DND-41 (cell line): ENCODE results near the gene MSX2.

Experiments
- ATAC-seq: fragments of 200-7000 bp; cut with Tn5 transposase; 3 replicates; pipeline ENCODE4 v1.9.1; 2021; ENCODE audit warnings: low read depth; ENCODE audit not compliant: insufficient read depth
- DNase-seq: peaks from one replicate; pipeline ENCODE4 v3.0.0-alpha.2; 2020
- H2AFZ ChIP-seq: 2 replicates; pipeline ENCODE4 v1.6.0; 2012; ENCODE audit warnings: low read depth, low read length
- H3K27ac ChIP-seq: 2 replicates; pipeline ENCODE4 v1.5.1; 2012; ENCODE audit warnings: low read length, inconsistent platforms
- H3K27me3 ChIP-seq: fragments of 200-600 bp; sonication (generic); 2 replicates; pipeline ENCODE4 v1.6.0; 2012; ENCODE audit warnings: low read length, mild to moderate bottlenecking, inconsistent platforms; ENCODE audit not compliant: insufficient read depth, poor library complexity
- H3K36me3 ChIP-seq: 2 replicates; pipeline ENCODE4 v1.5.1; 2012; ENCODE audit warnings: low read length, inconsistent platforms; ENCODE audit not compliant: insufficient read depth
- H3K4me1 ChIP-seq: 2 replicates; pipeline ENCODE4 v1.5.1; 2012; ENCODE audit warnings: mild to moderate bottlenecking, low read length; ENCODE audit not compliant: insufficient read depth
- H3K4me2 ChIP-seq: 2 replicates; pipeline ENCODE4 v1.6.0; 2012; ENCODE audit warnings: mild to moderate bottlenecking, moderate library complexity, low read length, inconsistent platforms; ENCODE audit not compliant: insufficient read depth
- H3K4me3 ChIP-seq, 2 experiments: fragments of 200-600 bp in 1 of 2; shearing (Covaris generic) in 1 of 2; 2 replicates each; pipeline ENCODE4 v1.5.1; 2012 to 2016; ENCODE audit warnings: inconsistent platforms in 2 of 2, low read length in 2 of 2, mild to moderate bottlenecking in 2 of 2, low read depth in 1 of 2, moderate library complexity in 1 of 2
- H3K79me2 ChIP-seq: 2 replicates; pipeline ENCODE4 v1.6.0; 2012; ENCODE audit warnings: low read length, inconsistent platforms; ENCODE audit not compliant: insufficient read depth
- H3K9ac ChIP-seq: 2 replicates; pipeline ENCODE4 v1.6.0; 2012; ENCODE audit warnings: low read depth, mild to moderate bottlenecking, inconsistent platforms, low read length, moderate library complexity
- H3K9me3 ChIP-seq: 2 replicates; pipeline ENCODE4 v1.5.1; 2012; ENCODE audit warnings: low read length, moderate library complexity, mild to moderate bottlenecking, inconsistent platforms; ENCODE audit not compliant: insufficient read depth, severe bottlenecking
- H4K20me1 ChIP-seq: 2 replicates; pipeline ENCODE4 v1.6.0; 2012; ENCODE audit warnings: low read length; ENCODE audit not compliant: insufficient read depth
- EZH2 ChIP-seq: IDR thresholded peaks from 3 replicates; pipeline ENCODE4 v1.6.1; 2012; ENCODE audit warnings: borderline replicate concordance, low read depth, mild to moderate bottlenecking, moderate library complexity, low read length, inconsistent platforms; ENCODE audit not compliant: severe bottlenecking
- TF ChIP-seq, protein P1 (sequence below): IDR thresholded peaks from 2 replicates; pipeline ENCODE4 v1.5.1; 2012; ENCODE audit warnings: borderline replicate concordance, low read length, moderate library complexity, mild to moderate bottlenecking; ENCODE audit not compliant: poor library complexity, severe bottlenecking; ENCODE audit errors: extremely low read depth

MSX2 gene

DNA sequence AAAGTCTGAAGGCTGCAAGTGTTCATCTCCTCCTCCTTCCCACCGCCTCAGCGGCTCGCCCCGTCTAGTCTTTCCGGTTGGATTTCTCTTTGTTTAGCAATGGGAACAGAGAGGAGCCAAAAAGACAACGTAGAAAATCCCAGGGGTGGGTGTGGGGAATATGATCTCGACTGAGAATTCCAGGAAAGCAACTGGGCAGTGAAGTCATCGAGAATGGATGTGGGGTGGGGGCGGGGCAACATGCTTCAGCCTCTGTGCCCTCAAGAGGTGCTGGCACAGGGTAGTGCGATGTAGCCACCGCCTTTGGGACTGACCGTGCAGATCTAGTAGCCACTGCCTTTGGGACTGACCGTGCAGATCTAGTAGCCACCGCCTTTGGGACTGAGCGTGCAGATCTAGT is 12.9 kb downstream of the MSX2 start:
- H3K9me3 ChIP-seq = no peaks in the 10 kb centered on the region
- H3K4me3 ChIP-seq = no peak overlapping the region
- H2AFZ ChIP-seq = no peak overlapping the region
- DNase-seq (no peak), ATAC-seq (no peak)
- no peaks in the 10 kb centered on the region for H3K36me3 ChIP-seq
- H3K9ac ChIP-seq = no peak overlapping the region
- TF ChIP-seq, protein P1, sequence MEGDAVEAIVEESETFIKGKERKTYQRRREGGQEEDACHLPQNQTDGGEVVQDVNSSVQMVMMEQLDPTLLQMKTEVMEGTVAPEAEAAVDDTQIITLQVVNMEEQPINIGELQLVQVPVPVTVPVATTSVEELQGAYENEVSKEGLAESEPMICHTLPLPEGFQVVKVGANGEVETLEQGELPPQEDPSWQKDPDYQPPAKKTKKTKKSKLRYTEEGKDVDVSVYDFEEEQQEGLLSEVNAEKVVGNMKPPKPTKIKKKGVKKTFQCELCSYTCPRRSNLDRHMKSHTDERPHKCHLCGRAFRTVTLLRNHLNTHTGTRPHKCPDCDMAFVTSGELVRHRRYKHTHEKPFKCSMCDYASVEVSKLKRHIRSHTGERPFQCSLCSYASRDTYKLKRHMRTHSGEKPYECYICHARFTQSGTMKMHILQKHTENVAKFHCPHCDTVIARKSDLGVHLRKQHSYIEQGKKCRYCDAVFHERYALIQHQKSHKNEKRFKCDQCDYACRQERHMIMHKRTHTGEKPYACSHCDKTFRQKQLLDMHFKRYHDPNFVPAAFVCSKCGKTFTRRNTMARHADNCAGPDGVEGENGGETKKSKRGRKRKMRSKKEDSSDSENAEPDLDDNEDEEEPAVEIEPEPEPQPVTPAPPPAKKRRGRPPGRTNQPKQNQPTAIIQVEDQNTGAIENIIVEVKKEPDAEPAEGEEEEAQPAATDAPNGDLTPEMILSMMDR = no peak
- TF ChIP-seq EZH2 = no peak
- H4K20me1 ChIP-seq = no peaks in the 10 kb centered on the region
- H3K27ac ChIP-seq = no peak overlapping the region
- H3K4me2 ChIP-seq = no peak overlapping the region
- no peaks in the 10 kb centered on the region for H3K27me3 ChIP-seq
- H3K79me2 ChIP-seq = no peaks in the 10 kb centered on the region
- H3K4me1 ChIP-seq = no peaks in the 10 kb centered on the region

DNA sequence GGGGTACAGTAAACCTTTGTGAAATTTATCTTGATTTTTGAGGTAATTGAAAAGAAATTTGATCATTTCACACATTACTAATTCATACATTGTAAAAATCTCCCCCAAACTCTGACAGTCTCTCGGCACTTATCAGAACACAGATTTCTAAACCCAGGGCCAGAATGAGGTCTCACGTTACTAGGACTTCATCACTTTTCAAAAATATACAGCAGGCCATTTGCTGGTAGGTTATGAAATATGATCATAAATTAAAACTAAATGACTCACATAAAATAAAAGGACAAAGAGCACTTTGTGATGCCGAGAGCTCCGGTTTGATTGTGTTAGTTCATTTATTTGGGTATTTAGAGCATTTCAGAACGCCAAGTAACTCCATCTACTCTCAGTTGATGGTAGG is 17.0 kb downstream of the MSX2 start:
- DNase-seq (no peak), ATAC-seq (no peak)
- Histone ChIP-seq H3K9ac (no peak overlapping the region), H3K4me3 (no peak overlapping the region), H3K27ac (no peak overlapping the region), H3K79me2 (no peaks in the 10 kb centered on the region), H3K4me2 (no peak overlapping the region), H3K4me1 (no peaks in the 10 kb centered on the region), H2AFZ (no peak overlapping the region), H3K9me3 (peaks cover 3% of the 10 kb centered on the region), H3K27me3 (no peaks in the 10 kb centered on the region), H4K20me1 (no peaks in the 10 kb centered on the region), H3K36me3 (no peaks in the 10 kb centered on the region)
- TF ChIP-seq, protein P1 = no peak
- TF ChIP-seq EZH2 = no peak

DNA sequence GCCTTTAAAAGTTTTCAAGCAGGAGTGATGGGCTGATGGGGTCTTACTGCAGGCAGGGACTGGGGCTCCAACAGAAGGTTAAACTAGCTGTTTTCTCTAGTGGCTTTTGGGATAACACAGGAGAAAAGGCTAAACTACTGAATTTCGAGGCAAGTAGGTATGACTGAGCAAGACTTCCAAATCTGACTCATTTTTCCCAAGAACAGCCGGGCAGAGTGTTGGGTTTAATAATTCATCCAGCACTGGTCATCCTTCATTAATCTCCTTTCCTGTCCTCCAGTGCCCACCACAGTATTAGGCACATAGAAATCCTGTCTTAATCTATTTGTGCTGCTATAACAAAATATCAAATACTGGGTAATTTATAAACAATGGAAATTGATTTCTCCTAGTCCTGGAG is 20.5 kb downstream of the MSX2 start:
- H3K9me3 ChIP-seq = peaks cover 3% of the 10 kb centered on the region
- H3K36me3 ChIP-seq = no peaks in the 10 kb centered on the region
- H4K20me1 ChIP-seq = no peaks in the 10 kb centered on the region
- no peaks in the 10 kb centered on the region for H3K27me3 ChIP-seq
- no peak overlapping the region for H3K9ac ChIP-seq
- H3K4me3 ChIP-seq = no peak overlapping the region
- no peak overlapping the region for H3K27ac ChIP-seq
- no peaks in the 10 kb centered on the region for H3K4me1 ChIP-seq
- H3K4me2 ChIP-seq = no peak overlapping the region
- DNase-seq (no peak), ATAC-seq (no peak)
- TF ChIP-seq, protein P1 = no peak
- TF ChIP-seq EZH2 = no peak
- no peaks in the 10 kb centered on the region for H3K79me2 ChIP-seq
- no peak overlapping the region for H2AFZ ChIP-seq

DNA sequence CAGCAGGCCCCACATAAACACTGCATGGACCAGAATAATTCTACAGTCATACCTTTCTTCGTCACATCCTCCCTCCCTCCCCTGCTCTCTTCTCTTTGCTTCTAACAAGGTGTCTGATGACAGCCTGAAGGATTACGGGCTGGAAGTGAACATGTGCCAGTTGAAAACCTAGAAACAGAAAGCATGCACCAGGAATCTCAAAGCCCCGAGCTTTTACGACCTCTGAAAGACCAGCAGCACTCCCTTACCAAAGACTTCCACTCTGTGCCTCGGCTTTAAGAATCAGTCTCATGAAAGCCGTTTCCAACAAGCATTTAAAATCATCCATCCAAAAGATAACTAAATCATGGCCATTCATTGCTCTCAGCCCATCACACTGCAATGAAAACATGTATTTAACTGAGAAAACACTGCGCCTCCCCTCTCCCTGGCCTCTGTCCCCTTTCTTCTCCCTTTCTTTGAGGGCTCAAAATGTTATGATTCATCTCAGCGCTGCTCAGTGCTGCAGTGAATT is 21.3 kb downstream of the MSX2 start:
- H3K9me3 ChIP-seq = peaks cover 3% of the 10 kb centered on the region
- DNase-seq (no peak), ATAC-seq (no peak)
- H3K36me3 ChIP-seq = no peaks in the 10 kb centered on the region
- H3K4me2 ChIP-seq = no peak overlapping the region
- H4K20me1 ChIP-seq = no peaks in the 10 kb centered on the region
- H3K9ac ChIP-seq = no peak overlapping the region
- H3K4me1 ChIP-seq = no peaks in the 10 kb centered on the region
- no peak overlapping the region for H3K4me3 ChIP-seq
- no peaks in the 10 kb centered on the region for H3K79me2 ChIP-seq
- no peak for TF ChIP-seq EZH2
- TF ChIP-seq, protein P1 = no peak
- no peak overlapping the region for H2AFZ ChIP-seq
- no peaks in the 10 kb centered on the region for H3K27me3 ChIP-seq
- no peak overlapping the region for H3K27ac ChIP-seq
